OCI-LY1 (cell line): ENCODE results near the gene ADTRP.

Source experiments
- H2AFZ ChIP-seq: fragments of 200-600 bp; sonication (generic), shearing (Covaris generic); 2 replicates; pipeline ENCODE4 v1.6.0; 2014; ENCODE audit warnings: antibody characterized with exemption, mild to moderate bottlenecking, low read length
- H3F3A ChIP-seq: fragments of 200-600 bp; sonication (generic), shearing (Covaris generic); 2 replicates; pipeline ENCODE4 v1.6.0; 2014; ENCODE audit warnings: mild to moderate bottlenecking, antibody characterized with exemption, low read length, moderate library complexity; ENCODE audit not compliant: insufficient read depth
- H3K27ac ChIP-seq: fragments of 200-600 bp; sonication (generic); 2 replicates; pipeline ENCODE4 v1.5.1; 2014; ENCODE audit warnings: low read length, mixed run types, mild to moderate bottlenecking, low read depth; ENCODE audit not compliant: poor library complexity, severe bottlenecking
- H3K27me3 ChIP-seq: fragments of 200-600 bp; sonication (generic); 2 replicates; pipeline ENCODE4 v1.6.0; 2014; ENCODE audit warnings: antibody characterized with exemption, mild to moderate bottlenecking, low read length, moderate library complexity; ENCODE audit not compliant: insufficient read depth
- H3K36me3 ChIP-seq: fragments of 200-600 bp; sonication (generic); 2 replicates; pipeline ENCODE4 v1.6.1; 2014; ENCODE audit warnings: mild to moderate bottlenecking, antibody characterized with exemption, low read length, moderate library complexity, mixed read lengths; ENCODE audit not compliant: insufficient read depth
- H3K4me1 ChIP-seq: fragments of 200-600 bp; sonication (generic); 2 replicates; pipeline ENCODE4 v1.5.1; 2014; ENCODE audit warnings: mild to moderate bottlenecking, low read length, moderate library complexity; ENCODE audit not compliant: insufficient read depth, severe bottlenecking
- H3K4me2 ChIP-seq: fragments of 200-600 bp; sonication (generic), shearing (Covaris generic); 2 replicates; pipeline ENCODE4 v1.6.1; 2014; ENCODE audit warnings: low read length
- H3K4me3 ChIP-seq: fragments of 200-600 bp; sonication (generic); 2 replicates; pipeline ENCODE4 v1.5.1; 2014; ENCODE audit warnings: low read length, low read depth, mild to moderate bottlenecking, mixed read lengths; ENCODE audit not compliant: poor library complexity, severe bottlenecking
- H3K79me2 ChIP-seq: fragments of 200-600 bp; shearing (Covaris generic); 2 replicates; pipeline ENCODE4 v1.6.1; 2016; ENCODE audit warnings: mixed run types, low read length, mixed read lengths; ENCODE audit not compliant: insufficient read depth
- H3K9ac ChIP-seq: fragments of 200-600 bp; sonication (generic), shearing (Covaris generic); 2 replicates; pipeline ENCODE4 v1.6.1; 2014; ENCODE audit warnings: mild to moderate bottlenecking, low read length, mixed read lengths
- H3K9me2 ChIP-seq: fragments of 200-600 bp; sonication (generic), shearing (Covaris generic); 2 replicates; pipeline ENCODE4 v1.6.1; 2014; ENCODE audit warnings: low read depth, mild to moderate bottlenecking, low read length, mixed read lengths
- H3K9me3 ChIP-seq: fragments of 200-600 bp; shearing (Covaris generic); 2 replicates; pipeline ENCODE4 v1.6.1; 2014; ENCODE audit warnings: low read length, mixed read lengths
- H4K20me1 ChIP-seq: fragments of 200-600 bp; sonication (generic), shearing (Covaris generic); 2 replicates; pipeline ENCODE4 v1.6.0; 2016; ENCODE audit warnings: mild to moderate bottlenecking, low read length; ENCODE audit not compliant: insufficient read depth
- CTCF ChIP-seq: fragments of 200-600 bp; sonication (generic), shearing (Covaris generic); IDR thresholded peaks from 2 replicates; pipeline ENCODE4 v1.5.1; 2017; ENCODE audit warnings: mild to moderate bottlenecking, antibody characterized with exemption, low read length, moderate library complexity, mixed read lengths
- EZH2 ChIP-seq: fragments of 200-600 bp; sonication (generic), shearing (Covaris generic); IDR thresholded peaks from 2 replicates; pipeline ENCODE4 v1.8.0; 2017; ENCODE audit warnings: borderline replicate concordance, mixed run types, mild to moderate bottlenecking, antibody characterized with exemption, low read length, moderate library complexity, mixed read lengths

Gene ADTRP

GRCh38 chr6:11755725-11756124, 22.9 kb downstream of the ADTRP start:
- Histone ChIP-seq H3K4me2 (no peak overlapping the region), H3K27me3 (peaks cover 3% of the 10 kb centered on the region; the same call in 1 of the 2 replicates), H4K20me1 (no peaks in the 10 kb centered on the region), H3K9me3 (no peaks in the 10 kb centered on the region), H3F3A (no peaks in the 10 kb centered on the region), H3K9ac (no peak overlapping the region), H3K27ac (no peak overlapping the region), H3K9me2 (no peaks in the 10 kb centered on the region), H3K36me3 (no peaks in the 10 kb centered on the region; the same call in 1 of the 2 replicates), H3K4me1 (no peaks in the 10 kb centered on the region), H3K79me2 (no peaks in the 10 kb centered on the region), H2AFZ (no peak overlapping the region), H3K4me3 (no peak overlapping the region)
- TF ChIP-seq EZH2 = no peak
- TF ChIP-seq CTCF = no peak

- Histone ChIP-seq H3F3A (no peaks in the 10 kb centered on the region), H3K79me2 (no peaks in the 10 kb centered on the region), H3K4me1 (no peaks in the 10 kb centered on the region), H3K4me3 (no peak overlapping the region), H3K4me2 (no peak overlapping the region), H3K9me3 (no peaks in the 10 kb centered on the region), H3K27me3 (peaks cover 3% of the 10 kb centered on the region; the same call in 1 of the 2 replicates), H3K9me2 (no peaks in the 10 kb centered on the region), H4K20me1 (no peaks in the 10 kb centered on the region), H3K9ac (no peak overlapping the region), H2AFZ (no peak overlapping the region), H3K36me3 (no peaks in the 10 kb centered on the region; the same call in 1 of the 2 replicates), H3K27ac (no peak overlapping the region)
- TF ChIP-seq EZH2 = no peak
- no peak for TF ChIP-seq CTCF
Measured at GRCh38 chr6:11754625-11755271, 23.9 kb downstream of the ADTRP start.

GRCh38 chr6:11753798-11754197, 24.8 kb downstream of the ADTRP start:
- no peaks in the 10 kb centered on the region for H4K20me1 ChIP-seq
- H3K27me3 ChIP-seq = peaks cover 3% of the 10 kb centered on the region; the same call in 1 of the 2 replicates
- H3K4me3 ChIP-seq = no peak overlapping the region
- no peaks in the 10 kb centered on the region for H3K4me1 ChIP-seq
- H3K36me3 ChIP-seq = no peaks in the 10 kb centered on the region; the same call in 1 of the 2 replicates
- TF ChIP-seq EZH2 = no peak
- TF ChIP-seq CTCF = no peak
- H3K9me3 ChIP-seq = no peaks in the 10 kb centered on the region
- H3K79me2 ChIP-seq = no peaks in the 10 kb centered on the region
- H3K9ac ChIP-seq = no peak overlapping the region
- H3K4me2 ChIP-seq = no peak overlapping the region
- H3F3A ChIP-seq = no peaks in the 10 kb centered on the region
- H2AFZ ChIP-seq = no peak overlapping the region
- H3K27ac ChIP-seq = no peak overlapping the region
- no peaks in the 10 kb centered on the region for H3K9me2 ChIP-seq
